Heart left ventricle (tissue), 16 donors: ENCODE data around the gene RAD54L. TPM values are rescaled to one million over a fixed set of nuclear protein-coding genes. Genes with fewer than 3 reads are reported as not detected.
A peak's percentile ranks its signal among the peaks of the same experiment; 100 is the strongest.
"Not testable (repeated sequence)": the region's sequence is repeated elsewhere in the genome, so short reads cannot be mapped to it uniquely, and the experiment has no call there.

Source experiments
- ATAC-seq, 4 donors: fragments of 200-7000 bp; cut with Tn5 transposase; one replicate each; pipeline ENCODE4 v1.9.1; 2020 to 2022; ENCODE audit warnings: moderate library complexity in 4 of 4, mild to moderate bottlenecking in 3 of 4, moderate number of reproducible peaks in 1 of 4
- DNase-seq, 5 donors: peaks; one replicate each; pipeline ENCODE4 v3.0.0-alpha.2; 2020
- H3K27ac ChIP-seq, 12 donors: fragments of 200-600 bp; sonication (generic) in 4 of 12; one replicate each; pipeline versions ENCODE4 v1.5.0 to v1.8.0; 2016 to 2022; ENCODE audit warnings: mild to moderate bottlenecking in 2 of 12
- H3K27me3 ChIP-seq, 9 donors: fragments of 200-600 bp; sonication (generic) in 2 of 9; one replicate each; pipeline versions ENCODE4 v1.5.1 to v1.8.0; 2016 to 2022; ENCODE audit warnings: mild to moderate bottlenecking in 3 of 9
- H3K36me3 ChIP-seq, 9 donors: fragments of 200-600 bp; sonication (generic) in 2 of 9; one replicate each; pipeline versions ENCODE4 v1.5.0 to v1.8.0; 2018 to 2022; ENCODE audit warnings: mild to moderate bottlenecking in 2 of 9
- H3K4me1 ChIP-seq, 12 donors: fragments of 200-600 bp; sonication (generic) in 4 of 12; one replicate each; pipeline versions ENCODE4 v1.5.0 to v1.8.0; 2016 to 2022; ENCODE audit warnings: mild to moderate bottlenecking in 3 of 12
- H3K4me3 ChIP-seq, 12 donors: fragments of 200-600 bp; sonication (generic) in 4 of 12; one replicate each; pipeline versions ENCODE4 v1.5.0 to v1.8.0; 2017 to 2022; ENCODE audit warnings: mild to moderate bottlenecking in 9 of 12, moderate library complexity in 4 of 12
- H3K9me3 ChIP-seq, 12 donors: fragments of 200-600 bp; sonication (generic) in 4 of 12; one replicate each; pipeline versions ENCODE4 v1.5.0 to v1.8.0; 2016 to 2022; ENCODE audit warnings: mild to moderate bottlenecking in 1 of 12
- CTCF ChIP-seq, 12 donors: fragments of 200-600 bp; sonication (generic) in 4 of 12; IDR thresholded peaks; one replicate each; pipeline versions ENCODE4 v1.5.0 to v1.8.0; 2018 to 2022; ENCODE audit warnings: antibody characterized with exemption in 12 of 12, mild to moderate bottlenecking in 5 of 12
- POLR2A ChIP-seq, 2 donors: fragments of 450-650 bp; IDR thresholded peaks; one replicate each; pipeline ENCODE4 v1.6.1; 2017; ENCODE audit warnings: antibody characterized with exemption in 2 of 2, mild to moderate bottlenecking in 2 of 2, moderate library complexity in 2 of 2
- WGBS, 4 donors: extraction: QIAGEN DNeasy Blood & Tissue Kit in 2 of 4; methylation state at CpG; one replicate each; pipeline versions ENCODE4 v1.1.5 to v1.1.7; 2013 to 2018; 5-methylcytosine and 5-hydroxymethylcytosine counted together
- intact Hi-C, 10 donors: fragments of 100-400 bp; cut with DNase I; formaldehyde crosslinking; loops; one replicate each; pipeline versions ENCODE4 v1.11.1 to v1.14.2; 2022
- polyA plus RNA-seq, 2 donors: library from polyadenylated mRNA; stranded (reverse); fragments of 200-250 nt; gene quantifications; one replicate each; pipeline ENCODE4 v1.2.3, GENCODE V29; 2013
- total RNA-seq, 9 donors: library from RNA; depleted of rRNA in 2 of 9; stranded (reverse); fragments of >200 nt in 2 of 9; fragmentation: NEBNext Ultra II Directional in 3 of 9; extraction: Animal tissue kit (Norgen Biotek cat#: 25700) in 3 of 9; gene quantifications; one replicate each; pipeline versions ENCODE4 v1.1.0 to v1.2.4, GENCODE V29; 2016 to 2023
- donor health status: ischemic (EF 13 %, LVEDD 7.1; RV severe dilation, severe dysfunction).
- donor health status: healthy with polysubstance abuse.
- donor health status: DM: no; HTN: yes; CAD: no.
- donor health status: DM: no; HTN: no; CAD: no.
- donor health status: ischemic (EF 25% LVEDD 6.9; RV normal size, moderate dysfunction).
- donor health status: ischemic (EF 25% LVEDD 5.7; RV mildly dilated, moderate dysfunction).
- donor health status: healthy.
- donor health status: DM: yes; HTN: yes; CAD: no.
- donor health status: ischemic (EF 35%, LVEDD 5.7; RV mildly dilated, moderate dysfunction).
- donor health status: nonischemic (EF 11% LVEDD 7.7; RV severe dilation, severe dysfunction).
- donor health status: DM: yes; HTN: yes; CAD: no.
- donor health status: PGD.
- donor health status: ischemic (EF 29% LVEDD 5.4; RV normal size, mild dysfunction).
- donor health status: nonischemic (EF 23%, LVEDD 6.1; RV moderate dilation, normal function).

The RAD54L gene
- total and polyA plus RNA-seq, 11 donors: 0.30 to 4.0 (median 0.72) TPM; not detected in 1

GRCh38 chr1:46218443-46218842 lies 29.1 kb upstream of the RAD54L start:
- Histone ChIP-seq H3K4me1 (peaks cover 0 to 20% (median 0%) of the 10 kb centered on the region in 12 donors), H3K36me3 (peaks cover 0 to 27% (median 0%) of the 10 kb centered on the region in 9 donors), H3K9me3 (no peaks in the 10 kb centered on the region), H3K4me3 (no peak overlapping the region), H3K27ac (no peak overlapping the region), H3K27me3 (no peaks in the 10 kb centered on the region)
- intact Hi-C loops: no loop called here
- no peak for DNase-seq
- no peak for ATAC-seq
- TF ChIP-seq CTCF (IDR thresholded peaks at IDR 0.05) (no peak), POLR2A (IDR thresholded peaks at IDR 0.05) (no peak)
- 90 to 94% (median 91%) methylated on average over 8 of the region's 8 CpGs for WGBS, 4 donors

GRCh38 chr1:46219551-46220520 lies 27.7 kb upstream of the RAD54L start:
- ATAC-seq (peak in 1 of 4 donors; percentile 29), DNase-seq (no peak)
- intact Hi-C loops: loop anchor here in 4 of 10 donors (5.0 kb wide), 1 partner anchor 183 kb away; no protein-coding TSS in a partner anchor
- no peak for TF ChIP-seq CTCF (IDR thresholded peaks at IDR 0.05)
- no peak for TF ChIP-seq POLR2A (IDR thresholded peaks at IDR 0.05)
- peaks cover 0 to 25% (median 0%) of the 10 kb centered on the region in 12 donors for H3K4me1 ChIP-seq
- H3K9me3 ChIP-seq: no peaks in the 10 kb centered on the region
- 73 to 78% (median 75%) methylated on average over 13 to 18 of the region's 18 CpGs for WGBS, 4 donors
- no peaks in the 10 kb centered on the region for H3K27me3 ChIP-seq
- no peak overlapping the region for H3K4me3 ChIP-seq
- peaks cover 0 to 27% (median 0%) of the 10 kb centered on the region in 9 donors for H3K36me3 ChIP-seq
- H3K27ac ChIP-seq: no peak overlapping the region

- Histone ChIP-seq H3K27me3 (no peaks in the 10 kb centered on the region), H3K27ac (no peak overlapping the region), H3K9me3 (no peaks in the 10 kb centered on the region), H3K4me1 (peaks cover 0 to 25% (median 0%) of the 10 kb centered on the region in 12 donors), H3K4me3 (no peak overlapping the region), H3K36me3 (peaks cover 0 to 27% (median 0%) of the 10 kb centered on the region in 9 donors)
- DNase-seq: no peak
- ATAC-seq: no peak
- TF ChIP-seq CTCF (IDR thresholded peaks at IDR 0.05): no peak
- TF ChIP-seq POLR2A (IDR thresholded peaks at IDR 0.05): no peak
- 77 to 85% (median 80%) methylated on average over 3 of the region's 3 CpGs for WGBS, 4 donors
- intact Hi-C loops: loop anchor here in 4 of 10 donors (5.0 kb wide), 1 partner anchor 184 kb away; no protein-coding TSS in a partner anchor
These were observed 26.8 kb upstream of the RAD54L start for GRCh38 chr1:46220808-46221207.

- WGBS, 4 donors: 43 to 63% (median 48%) methylated on average over 4 of the region's 4 CpGs
- peaks cover 0 to 25% (median 0%) of the 10 kb centered on the region in 9 donors for H3K36me3 ChIP-seq
- TF ChIP-seq CTCF (IDR thresholded peaks at IDR 0.05): no peak
- TF ChIP-seq POLR2A (IDR thresholded peaks at IDR 0.05): no peak
- H3K4me1 ChIP-seq: peaks cover 0 to 25% (median 0%) of the 10 kb centered on the region in 12 donors
- intact Hi-C loops: loop anchor here in 6 of 10 donors (2.0 to 5.0 kb wide), 2 partner anchors 184 to 185 kb away; no protein-coding TSS in a partner anchor
- no peaks in the 10 kb centered on the region for H3K9me3 ChIP-seq
- DNase-seq (no peak), ATAC-seq (peak in 1 of 4 donors; percentile 27)
- no peak overlapping the region for H3K4me3 ChIP-seq
- no peak overlapping the region for H3K27ac ChIP-seq
- H3K27me3 ChIP-seq: no peaks in the 10 kb centered on the region
These were observed 25.8 kb upstream of the RAD54L start for GRCh38 chr1:46221749-46222148.

- not testable (repeated sequence) for DNase-seq, H3K9me3 ChIP-seq, ATAC-seq, H3K4me3 ChIP-seq, H3K27me3 ChIP-seq, H3K27ac ChIP-seq
- H3K36me3 ChIP-seq: peaks cover 0 to 18% (median 0%) of the 10 kb centered on the region in 9 donors
- intact Hi-C loops: loop anchor here in 6 of 10 donors (2.0 to 5.0 kb wide), 2 partner anchors 186 kb away; no protein-coding TSS in a partner anchor
- peaks cover 0 to 25% (median 0%) of the 10 kb centered on the region in 12 donors for H3K4me1 ChIP-seq
- 74 to 82% (median 80%) methylated on average over 11 of the region's 11 CpGs for WGBS, 4 donors
These were observed 24.5 kb upstream of the RAD54L start for GRCh38 chr1:46223055-46223454.
